Measurements from ENCODE around the gene LARP1B.
A peak's percentile ranks its signal among the peaks of the same experiment; 100 is the strongest.
"Not testable (repeated sequence)": the region's sequence is repeated elsewhere in the genome, so short reads cannot be mapped to it uniquely, and the experiment has no call there.

Gene LARP1B

GRCh38 chr4:128228845-128229795 is 168.0 kb downstream of the LARP1B start:
- no peak for DNase-seq

GRCh38 chr4:128232719-128233118 is 171.6 kb downstream of the LARP1B start:
- no peak for DNase-seq

DNA sequence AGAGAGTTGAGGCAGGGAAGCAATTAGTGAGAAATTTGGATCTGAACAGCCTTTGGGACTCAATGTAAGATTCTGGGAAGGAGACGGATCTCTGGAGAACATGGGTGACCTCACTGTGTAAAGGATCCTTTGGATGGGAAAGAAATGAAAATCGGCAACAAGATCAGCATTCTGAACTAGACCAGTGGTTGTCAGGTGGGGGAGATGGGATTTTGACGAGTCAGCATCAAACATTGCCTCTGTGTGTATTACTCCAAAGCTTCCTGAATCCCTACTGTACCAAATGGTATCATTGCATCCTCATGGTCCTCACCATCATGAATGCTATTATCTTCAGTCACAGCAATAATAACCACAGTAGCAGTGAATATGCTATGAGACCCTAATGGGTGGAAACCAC is 173.7 kb downstream of the LARP1B start:
- no peak for DNase-seq

GRCh38 chr4:128241019-128241418 is 179.9 kb downstream of the LARP1B start:
- DNase-seq: no peak

GRCh38 chr4:128241425-128241913 is 180.4 kb downstream of the LARP1B start:
- peak; percentile 2 to 35 for DNase-seq

DNA sequence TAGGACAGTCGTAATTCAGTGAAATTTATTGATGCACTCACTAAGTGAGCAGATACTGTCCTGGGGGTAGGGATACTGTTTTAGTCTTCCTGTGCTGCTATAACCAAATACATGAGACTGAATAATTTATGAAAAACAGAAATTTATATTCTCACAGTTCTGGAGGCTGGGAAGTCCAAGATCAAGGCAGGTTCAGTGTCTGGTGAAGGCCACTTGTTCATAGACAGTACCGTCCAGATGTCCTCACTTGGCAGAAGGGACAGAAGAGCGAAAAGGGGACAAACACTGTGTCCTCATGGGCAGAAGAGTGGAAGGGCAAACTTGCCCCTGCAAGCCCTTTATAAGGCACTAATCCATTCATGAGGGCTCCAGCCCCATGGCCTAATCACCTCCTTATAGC is 180.9 kb downstream of the LARP1B start:
- no peak for DNase-seq

DNA sequence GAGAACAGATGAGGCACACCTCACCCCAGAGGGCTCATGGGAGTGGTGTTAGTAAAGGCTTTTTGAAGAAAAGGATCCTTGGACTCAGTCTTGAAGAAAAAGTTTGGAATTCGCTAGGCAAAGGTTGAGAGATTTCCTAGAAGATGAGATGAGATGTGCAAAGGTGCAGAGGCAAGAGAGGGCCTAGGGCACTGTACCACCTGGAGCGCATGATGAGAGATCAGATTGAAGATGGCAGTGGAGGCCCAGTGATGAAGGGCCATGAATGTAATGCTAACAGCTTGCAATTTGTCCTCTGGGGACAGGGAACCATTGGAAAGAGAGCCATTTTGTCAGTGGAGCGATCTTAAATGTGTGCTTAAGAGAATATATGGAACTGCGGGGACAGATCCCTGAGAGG is 181.5 kb downstream of the LARP1B start:
- no peak for DNase-seq

DNA sequence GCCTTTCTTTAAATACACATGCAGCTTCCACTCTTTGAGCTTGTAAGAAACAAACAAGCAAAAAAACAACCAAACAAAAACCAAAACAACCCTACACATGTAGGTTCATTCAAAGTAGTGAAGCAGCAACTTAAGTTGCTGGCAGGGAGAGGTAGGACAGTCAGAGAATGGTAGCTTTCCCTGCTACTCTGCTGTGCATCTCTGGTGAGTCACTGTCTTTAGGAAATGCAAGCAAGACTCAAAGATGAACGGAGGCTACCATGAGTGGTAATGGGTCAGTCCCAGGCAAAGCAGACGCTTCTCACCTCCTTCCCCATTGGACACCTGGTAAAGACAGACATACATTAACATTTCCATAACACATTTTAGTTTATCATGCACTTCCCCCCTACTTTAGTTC is 183.3 kb downstream of the LARP1B start:
- DNase-seq: no peak

DNA sequence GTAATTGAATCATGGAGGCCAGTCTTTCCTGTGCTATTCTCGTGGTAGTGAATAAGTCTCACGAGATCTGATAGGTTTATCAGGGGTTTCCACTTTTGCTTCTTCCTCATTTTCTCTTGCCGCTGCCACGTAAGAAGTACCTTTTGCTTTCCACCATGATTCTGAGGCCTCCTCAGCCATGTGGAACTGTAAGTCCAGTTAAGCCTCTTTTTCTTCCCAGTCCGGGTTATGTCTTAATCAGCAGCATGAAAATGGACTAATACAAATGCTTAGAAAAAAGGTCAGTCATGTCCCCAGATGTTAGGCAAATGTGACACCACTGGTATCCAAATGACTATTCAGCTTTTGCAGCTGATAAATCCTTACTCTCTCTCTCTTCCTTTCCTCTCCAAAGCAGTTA is 184.3 kb downstream of the LARP1B start:
- not testable (repeated sequence) for DNase-seq

GRCh38 chr4:128247906-128248305 is 186.8 kb downstream of the LARP1B start:
- no peak for DNase-seq

- DNase-seq: no peak
Observed at GRCh38 chr4:128249787-128250668, 188.9 kb downstream of the LARP1B start.

DNA sequence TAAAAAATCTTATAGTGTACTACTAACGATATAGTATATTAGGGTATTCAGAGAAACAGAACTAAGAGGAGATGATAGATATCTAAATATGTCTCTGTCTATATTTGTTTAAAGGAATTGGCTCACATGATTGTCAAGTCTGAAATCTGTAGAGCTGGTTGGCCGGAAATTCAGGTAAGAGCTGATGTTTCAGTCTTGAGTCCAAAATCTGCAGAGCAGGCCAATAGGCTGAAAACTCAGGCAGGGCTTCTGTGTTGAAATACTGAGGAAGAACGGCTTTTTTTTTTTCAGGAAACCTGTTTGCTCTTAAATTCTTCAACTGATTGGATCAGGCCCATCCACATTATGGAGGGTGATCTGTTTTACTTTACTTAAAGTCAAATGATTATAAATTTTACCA is 194.8 kb downstream of the LARP1B start:
- no peak for DNase-seq

GRCh38 chr4:128256539-128256938 is 195.4 kb downstream of the LARP1B start:
- DNase-seq: no peak

GRCh38 chr4:128258166-128258565 is 197.1 kb downstream of the LARP1B start:
- not testable (repeated sequence) for DNase-seq

GRCh38 chr4:128259889-128260288 is 198.8 kb downstream of the LARP1B start:
- not testable (repeated sequence) for DNase-seq

Measured in SW 1271 (cell line).